Measurements from ENCODE around the gene TFDP2.

The TFDP2 gene

DNA sequence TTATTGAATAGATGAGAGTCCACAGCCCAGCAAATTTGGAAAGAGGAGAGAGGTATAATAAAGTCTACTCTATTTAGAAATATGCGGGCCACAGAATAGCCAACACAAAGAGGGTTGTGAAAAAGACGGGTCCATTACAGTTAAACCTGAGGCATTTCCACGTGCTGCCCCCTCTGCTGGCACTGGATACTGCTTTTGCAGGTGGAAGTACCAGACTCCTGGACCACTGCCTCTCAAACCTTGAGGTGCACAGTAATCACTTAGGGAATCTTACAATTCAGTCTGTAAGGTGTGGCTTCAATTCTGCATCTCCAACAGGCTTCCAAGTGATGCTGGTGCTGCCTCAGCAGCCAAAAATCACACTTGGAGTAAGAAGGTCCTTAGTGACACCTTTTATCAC is 3.0 kb upstream of the TFDP2 start:
- TF ChIP-seq, protein P1, sequence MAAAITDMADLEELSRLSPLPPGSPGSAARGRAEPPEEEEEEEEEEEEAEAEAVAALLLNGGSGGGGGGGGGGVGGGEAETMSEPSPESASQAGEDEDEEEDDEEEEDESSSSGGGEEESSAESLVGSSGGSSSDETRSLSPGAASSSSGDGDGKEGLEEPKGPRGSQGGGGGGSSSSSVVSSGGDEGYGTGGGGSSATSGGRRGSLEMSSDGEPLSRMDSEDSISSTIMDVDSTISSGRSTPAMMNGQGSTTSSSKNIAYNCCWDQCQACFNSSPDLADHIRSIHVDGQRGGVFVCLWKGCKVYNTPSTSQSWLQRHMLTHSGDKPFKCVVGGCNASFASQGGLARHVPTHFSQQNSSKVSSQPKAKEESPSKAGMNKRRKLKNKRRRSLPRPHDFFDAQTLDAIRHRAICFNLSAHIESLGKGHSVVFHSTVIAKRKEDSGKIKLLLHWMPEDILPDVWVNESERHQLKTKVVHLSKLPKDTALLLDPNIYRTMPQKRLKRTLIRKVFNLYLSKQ (tag by site-specific recombination; IDR thresholded peaks at IDR 0.05; ENCODE audit: borderline replicate concordance) = no peak
- TF ChIP-seq GFI1B (tag by site-specific recombination; IDR thresholded peaks at IDR 0.05) = no peak
- TF ChIP-seq ZNF335 (tag by site-specific recombination; conservative IDR thresholded peaks at IDR 0.05) = no peak
- no peak for TF ChIP-seq ZNF76 (tag by site-specific recombination; IDR thresholded peaks at IDR 0.05; ENCODE audit: borderline replicate concordance, low read depth)
- TF ChIP-seq ZNF521 (tag by site-specific recombination; IDR thresholded peaks at IDR 0.05) = no peak
- no peak for TF ChIP-seq ZNF416 (tag by site-specific recombination; IDR thresholded peaks at IDR 0.05)
- no peak for TF ChIP-seq KLF1 (tag by site-specific recombination; IDR thresholded peaks at IDR 0.05)
- TF ChIP-seq, protein P2, sequence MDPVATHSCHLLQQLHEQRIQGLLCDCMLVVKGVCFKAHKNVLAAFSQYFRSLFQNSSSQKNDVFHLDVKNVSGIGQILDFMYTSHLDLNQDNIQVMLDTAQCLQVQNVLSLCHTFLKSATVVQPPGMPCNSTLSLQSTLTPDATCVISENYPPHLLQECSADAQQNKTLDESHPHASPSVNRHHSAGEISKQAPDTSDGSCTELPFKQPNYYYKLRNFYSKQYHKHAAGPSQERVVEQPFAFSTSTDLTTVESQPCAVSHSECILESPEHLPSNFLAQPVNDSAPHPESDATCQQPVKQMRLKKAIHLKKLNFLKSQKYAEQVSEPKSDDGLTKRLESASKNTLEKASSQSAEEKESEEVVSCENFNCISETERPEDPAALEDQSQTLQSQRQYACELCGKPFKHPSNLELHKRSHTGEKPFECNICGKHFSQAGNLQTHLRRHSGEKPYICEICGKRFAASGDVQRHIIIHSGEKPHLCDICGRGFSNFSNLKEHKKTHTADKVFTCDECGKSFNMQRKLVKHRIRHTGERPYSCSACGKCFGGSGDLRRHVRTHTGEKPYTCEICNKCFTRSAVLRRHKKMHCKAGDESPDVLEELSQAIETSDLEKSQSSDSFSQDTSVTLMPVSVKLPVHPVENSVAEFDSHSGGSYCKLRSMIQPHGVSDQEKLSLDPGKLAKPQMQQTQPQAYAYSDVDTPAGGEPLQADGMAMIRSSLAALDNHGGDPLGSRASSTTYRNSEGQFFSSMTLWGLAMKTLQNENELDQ (tag by site-specific recombination; IDR thresholded peaks at IDR 0.05; ENCODE audit: low read depth) = no peak
- TF ChIP-seq, protein P3, sequence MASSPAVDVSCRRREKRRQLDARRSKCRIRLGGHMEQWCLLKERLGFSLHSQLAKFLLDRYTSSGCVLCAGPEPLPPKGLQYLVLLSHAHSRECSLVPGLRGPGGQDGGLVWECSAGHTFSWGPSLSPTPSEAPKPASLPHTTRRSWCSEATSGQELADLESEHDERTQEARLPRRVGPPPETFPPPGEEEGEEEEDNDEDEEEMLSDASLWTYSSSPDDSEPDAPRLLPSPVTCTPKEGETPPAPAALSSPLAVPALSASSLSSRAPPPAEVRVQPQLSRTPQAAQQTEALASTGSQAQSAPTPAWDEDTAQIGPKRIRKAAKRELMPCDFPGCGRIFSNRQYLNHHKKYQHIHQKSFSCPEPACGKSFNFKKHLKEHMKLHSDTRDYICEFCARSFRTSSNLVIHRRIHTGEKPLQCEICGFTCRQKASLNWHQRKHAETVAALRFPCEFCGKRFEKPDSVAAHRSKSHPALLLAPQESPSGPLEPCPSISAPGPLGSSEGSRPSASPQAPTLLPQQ (tag by site-specific recombination; IDR thresholded peaks at IDR 0.05) = no peak
- TF ChIP-seq ZNF510 (tag by site-specific recombination; IDR thresholded peaks at IDR 0.05; ENCODE audit: insufficient replicate concordance) = no peak
- TF ChIP-seq ZNF660 (tag by site-specific recombination; IDR thresholded peaks at IDR 0.05) = no peak
- no peak for TF ChIP-seq ZNF248 (tag by site-specific recombination; IDR thresholded peaks at IDR 0.05)
- TF ChIP-seq, protein P4, sequence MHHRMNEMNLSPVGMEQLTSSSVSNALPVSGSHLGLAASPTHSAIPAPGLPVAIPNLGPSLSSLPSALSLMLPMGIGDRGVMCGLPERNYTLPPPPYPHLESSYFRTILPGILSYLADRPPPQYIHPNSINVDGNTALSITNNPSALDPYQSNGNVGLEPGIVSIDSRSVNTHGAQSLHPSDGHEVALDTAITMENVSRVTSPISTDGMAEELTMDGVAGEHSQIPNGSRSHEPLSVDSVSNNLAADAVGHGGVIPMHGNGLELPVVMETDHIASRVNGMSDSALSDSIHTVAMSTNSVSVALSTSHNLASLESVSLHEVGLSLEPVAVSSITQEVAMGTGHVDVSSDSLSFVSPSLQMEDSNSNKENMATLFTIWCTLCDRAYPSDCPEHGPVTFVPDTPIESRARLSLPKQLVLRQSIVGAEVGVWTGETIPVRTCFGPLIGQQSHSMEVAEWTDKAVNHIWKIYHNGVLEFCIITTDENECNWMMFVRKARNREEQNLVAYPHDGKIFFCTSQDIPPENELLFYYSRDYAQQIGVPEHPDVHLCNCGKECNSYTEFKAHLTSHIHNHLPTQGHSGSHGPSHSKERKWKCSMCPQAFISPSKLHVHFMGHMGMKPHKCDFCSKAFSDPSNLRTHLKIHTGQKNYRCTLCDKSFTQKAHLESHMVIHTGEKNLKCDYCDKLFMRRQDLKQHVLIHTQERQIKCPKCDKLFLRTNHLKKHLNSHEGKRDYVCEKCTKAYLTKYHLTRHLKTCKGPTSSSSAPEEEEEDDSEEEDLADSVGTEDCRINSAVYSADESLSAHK (tag by site-specific recombination; IDR thresholded peaks at IDR 0.05) = no peak
- POLR2A ChIA-PET = no interaction called here

DNA sequence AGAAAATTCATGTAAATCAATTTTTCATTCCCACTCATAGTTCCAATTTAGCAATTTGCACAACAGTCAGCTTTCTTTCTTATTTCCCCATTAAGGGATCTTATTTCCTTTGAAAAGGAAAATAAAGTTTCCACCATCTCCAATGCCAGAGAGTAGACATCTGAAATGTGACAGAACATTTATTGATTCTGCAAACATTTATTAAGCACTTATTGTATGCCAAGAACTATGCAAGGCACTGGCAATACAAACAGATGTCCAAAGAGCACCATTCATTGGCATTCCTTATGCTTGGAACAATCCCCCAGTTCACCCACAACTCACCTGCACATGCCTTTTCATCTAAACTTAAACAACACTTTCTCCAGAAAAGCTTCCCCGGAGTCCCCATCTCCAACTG is 2.5 kb upstream of the TFDP2 start:
- Histone ChIP-seq H3K9me3 (ENCODE audit: control insufficient read depth, insufficient read depth, low read depth, low read length) (no peaks in the 10 kb centered on the region), H3K36me3 (ENCODE audit: control insufficient read depth in 2 of 2, insufficient read depth in 1 of 2, low read length in 2 of 2) (no peaks in the 10 kb centered on the region), H3K4me3 (ENCODE audit: low read depth, low read length) (no peak overlapping the region), H3K27ac (ENCODE audit: extremely low read depth, low read depth, low read length) (no peak overlapping the region), H3K4me1 (ENCODE audit: control insufficient read depth, insufficient read depth, low read length) (no peaks in the 10 kb centered on the region)
- TF ChIP-seq, protein P5, sequence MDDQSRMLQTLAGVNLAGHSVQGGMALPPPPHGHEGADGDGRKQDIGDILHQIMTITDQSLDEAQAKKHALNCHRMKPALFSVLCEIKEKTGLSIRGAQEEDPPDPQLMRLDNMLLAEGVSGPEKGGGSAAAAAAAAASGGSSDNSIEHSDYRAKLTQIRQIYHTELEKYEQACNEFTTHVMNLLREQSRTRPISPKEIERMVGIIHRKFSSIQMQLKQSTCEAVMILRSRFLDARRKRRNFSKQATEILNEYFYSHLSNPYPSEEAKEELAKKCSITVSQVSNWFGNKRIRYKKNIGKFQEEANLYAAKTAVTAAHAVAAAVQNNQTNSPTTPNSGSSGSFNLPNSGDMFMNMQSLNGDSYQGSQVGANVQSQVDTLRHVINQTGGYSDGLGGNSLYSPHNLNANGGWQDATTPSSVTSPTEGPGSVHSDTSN (CRISPR knock-in tag; IDR thresholded peaks at IDR 0.05) = no peak
- no peak for TF ChIP-seq ZNF549 (tag by site-specific recombination; IDR thresholded peaks at IDR 0.05)
- TF ChIP-seq, protein P6, sequence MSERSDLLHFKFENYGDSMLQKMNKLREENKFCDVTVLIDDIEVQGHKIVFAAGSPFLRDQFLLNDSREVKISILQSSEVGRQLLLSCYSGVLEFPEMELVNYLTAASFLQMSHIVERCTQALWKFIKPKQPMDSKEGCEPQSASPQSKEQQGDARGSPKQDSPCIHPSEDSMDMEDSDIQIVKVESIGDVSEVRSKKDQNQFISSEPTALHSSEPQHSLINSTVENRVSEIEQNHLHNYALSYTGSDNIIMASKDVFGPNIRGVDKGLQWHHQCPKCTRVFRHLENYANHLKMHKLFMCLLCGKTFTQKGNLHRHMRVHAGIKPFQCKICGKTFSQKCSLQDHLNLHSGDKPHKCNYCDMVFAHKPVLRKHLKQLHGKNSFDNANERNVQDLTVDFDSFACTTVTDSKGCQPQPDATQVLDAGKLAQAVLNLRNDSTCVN (tag by site-specific recombination; optimal IDR thresholded peaks at IDR 0.05) = no peak
- TF ChIP-seq SP2 (tag by site-specific recombination; IDR thresholded peaks at IDR 0.05) = no peak
- TF ChIP-seq IKZF3 (tag by site-specific recombination; IDR thresholded peaks at IDR 0.05) = no peak
- TF ChIP-seq ZNF600 (tag by site-specific recombination; IDR thresholded peaks at IDR 0.05) = no peak
- TF ChIP-seq SALL2 (tag by site-specific recombination; IDR thresholded peaks at IDR 0.05; ENCODE audit: borderline replicate concordance) = no peak
- TF ChIP-seq, protein P7, sequence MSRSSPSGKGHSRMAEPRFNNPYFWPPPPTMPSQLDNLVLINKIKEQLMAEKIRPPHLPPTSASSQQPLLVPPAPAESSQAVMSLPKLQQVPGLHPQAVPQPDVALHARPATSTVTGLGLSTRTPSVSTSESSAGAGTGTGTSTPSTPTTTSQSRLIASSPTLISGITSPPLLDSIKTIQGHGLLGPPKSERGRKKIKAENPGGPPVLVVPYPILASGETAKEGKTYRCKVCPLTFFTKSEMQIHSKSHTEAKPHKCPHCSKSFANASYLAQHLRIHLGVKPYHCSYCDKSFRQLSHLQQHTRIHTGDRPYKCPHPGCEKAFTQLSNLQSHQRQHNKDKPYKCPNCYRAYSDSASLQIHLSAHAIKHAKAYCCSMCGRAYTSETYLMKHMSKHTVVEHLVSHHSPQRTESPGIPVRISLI (tag by site-specific recombination; IDR thresholded peaks at IDR 0.05) = no peak
- ChIA-PET POLR2A (no interaction called here), CTCF (interaction anchor here (1.0 kb wide), 1 partner anchor 26 kb away, joined by 5 read pairs; no protein-coding TSS in a partner anchor)

More for the DNA sequence above, 3.0 kb upstream of the TFDP2 start:
- no peaks in the 10 kb centered on the region for H3K4me1 ChIP-seq (ENCODE audit: control insufficient read depth, insufficient read depth, low read length)
- H3K9me3 ChIP-seq (ENCODE audit: control insufficient read depth, insufficient read depth, low read depth, low read length) = no peaks in the 10 kb centered on the region
- CTCF ChIA-PET = no interaction called here
- H3K4me3 ChIP-seq (ENCODE audit: low read depth, low read length) = no peak overlapping the region
- H3K27ac ChIP-seq (ENCODE audit: extremely low read depth, low read depth, low read length) = no peak overlapping the region
- H3K36me3 ChIP-seq (ENCODE audit: control insufficient read depth in 2 of 2, insufficient read depth in 1 of 2, low read length in 2 of 2) = no peaks in the 10 kb centered on the region
